ENCODE results near the gene UBASH3A. TPM values are rescaled to one million over a fixed set of nuclear protein-coding genes. Genes with fewer than 3 reads are reported as not detected.

The UBASH3A gene
- total RNA-seq (under 1 TPM in 5 of 7 donors, not detected in 2; 0.15 to 0.54 (median 0.24) TPM), polyA plus RNA-seq (under 1 TPM; 0.19 to 0.85 TPM)
- long read RNA-seq, donor 1: 0 reads
- long read RNA-seq, donor 2: 0 reads
- long read RNA-seq, donor 3: 0 reads

- Histone ChIP-seq H3K27me3 (no peaks in the 10 kb centered on the region), H3K36me3 (no peaks in the 10 kb centered on the region), H3K27ac (no peak within 1 kb of the TSS), H3K9me3 (no peaks in the 10 kb centered on the region), H3K4me3 (no peak within 1 kb of the TSS), H3K4me1 (ENCODE audit: insufficient read depth) (no peaks in the 10 kb centered on the region)
- TF ChIP-seq POLR2A (IDR thresholded peaks at IDR 0.05) (no peak), EP300 (IDR thresholded peaks at IDR 0.05) (no peak)
- TF ChIP-seq, protein P1, sequence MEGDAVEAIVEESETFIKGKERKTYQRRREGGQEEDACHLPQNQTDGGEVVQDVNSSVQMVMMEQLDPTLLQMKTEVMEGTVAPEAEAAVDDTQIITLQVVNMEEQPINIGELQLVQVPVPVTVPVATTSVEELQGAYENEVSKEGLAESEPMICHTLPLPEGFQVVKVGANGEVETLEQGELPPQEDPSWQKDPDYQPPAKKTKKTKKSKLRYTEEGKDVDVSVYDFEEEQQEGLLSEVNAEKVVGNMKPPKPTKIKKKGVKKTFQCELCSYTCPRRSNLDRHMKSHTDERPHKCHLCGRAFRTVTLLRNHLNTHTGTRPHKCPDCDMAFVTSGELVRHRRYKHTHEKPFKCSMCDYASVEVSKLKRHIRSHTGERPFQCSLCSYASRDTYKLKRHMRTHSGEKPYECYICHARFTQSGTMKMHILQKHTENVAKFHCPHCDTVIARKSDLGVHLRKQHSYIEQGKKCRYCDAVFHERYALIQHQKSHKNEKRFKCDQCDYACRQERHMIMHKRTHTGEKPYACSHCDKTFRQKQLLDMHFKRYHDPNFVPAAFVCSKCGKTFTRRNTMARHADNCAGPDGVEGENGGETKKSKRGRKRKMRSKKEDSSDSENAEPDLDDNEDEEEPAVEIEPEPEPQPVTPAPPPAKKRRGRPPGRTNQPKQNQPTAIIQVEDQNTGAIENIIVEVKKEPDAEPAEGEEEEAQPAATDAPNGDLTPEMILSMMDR (IDR thresholded peaks at IDR 0.05): no peak
- intact Hi-C loops (cut with DNase I): no loop called here
- no peak for DNase-seq
- WGBS, 3 donors: 31 to 41% (median 39%) methylated on average over 20 to 21 of the region's 21 CpGs
Observed at GRCh38 chr21:42403611-42404231, at the start of gene UBASH3A. TSS of gene UBASH3A (plus strand) at chr21:42403902. CDS start at chr21:42403946, 44 bp downstream.

DNA sequence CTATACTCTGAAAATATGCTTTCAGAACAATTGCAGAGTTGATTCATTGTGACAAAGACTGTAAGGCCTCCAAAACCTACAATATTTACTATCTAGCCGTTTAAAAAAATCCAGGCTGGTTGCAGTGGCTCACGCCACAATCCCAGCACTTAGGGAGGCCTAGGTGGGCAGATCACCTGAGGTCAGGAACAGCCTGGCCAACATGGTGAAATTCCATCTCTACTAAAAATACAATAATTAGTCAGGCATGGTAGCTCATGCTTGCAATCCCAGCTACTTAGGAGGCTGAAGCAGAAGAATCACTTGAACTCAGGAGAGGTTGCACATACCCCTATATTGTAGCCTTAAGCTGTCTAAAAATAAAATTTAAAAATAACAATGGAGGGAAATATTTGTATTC lies 47.7 kb upstream of the UBASH3A start:
- Histone ChIP-seq H3K27ac (no peak overlapping the region), H3K4me3 (no peak overlapping the region), H3K4me1 (ENCODE audit: insufficient read depth) (no peaks in the 10 kb centered on the region), H3K36me3 (no peaks in the 10 kb centered on the region), H3K9me3 (peaks cover 0 to 5% of the 10 kb centered on the region in 2 donors), H3K27me3 (no peaks in the 10 kb centered on the region)
- intact Hi-C loops (cut with DNase I): no loop called here
- DNase-seq: no peak
- TF ChIP-seq POLR2A (IDR thresholded peaks at IDR 0.05) (no peak), EP300 (IDR thresholded peaks at IDR 0.05) (no peak)
- TF ChIP-seq, protein P1 (IDR thresholded peaks at IDR 0.05): no peak
- 85 to 93% (median 86%) methylated on average over 2 of the region's 2 CpGs for WGBS, 3 donors

DNA sequence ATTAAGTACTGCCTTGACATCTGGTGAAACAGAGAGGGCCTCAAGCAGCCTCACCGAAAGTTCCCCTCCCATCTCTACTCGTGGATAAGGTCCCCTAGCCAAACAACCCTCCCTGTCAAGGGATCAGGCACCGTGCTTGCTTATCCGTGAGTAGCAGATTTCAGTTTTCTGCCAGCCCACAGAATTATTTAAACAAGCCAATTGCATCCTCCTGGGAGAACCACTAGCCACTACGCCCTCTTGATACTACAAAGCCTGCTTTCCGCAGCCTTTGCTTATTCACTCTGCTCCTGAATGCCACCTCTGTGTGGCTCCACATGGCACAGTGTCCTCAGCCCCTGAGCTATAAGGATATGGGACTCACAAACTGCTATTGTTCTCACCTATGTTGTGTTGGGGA lies 47.1 kb upstream of the UBASH3A start:
- no peak for DNase-seq
- Histone ChIP-seq H3K27me3 (no peaks in the 10 kb centered on the region), H3K27ac (no peak overlapping the region), H3K36me3 (no peaks in the 10 kb centered on the region), H3K9me3 (peaks cover 0 to 5% of the 10 kb centered on the region in 2 donors), H3K4me3 (no peak overlapping the region), H3K4me1 (ENCODE audit: insufficient read depth) (no peaks in the 10 kb centered on the region)
- TF ChIP-seq EP300 (IDR thresholded peaks at IDR 0.05) (no peak), POLR2A (IDR thresholded peaks at IDR 0.05) (no peak)
- TF ChIP-seq, protein P1 (IDR thresholded peaks at IDR 0.05): no peak
- intact Hi-C loops (cut with DNase I): no loop called here
- WGBS, 3 donors: 41 to 91% (median 46%) methylated on average over 6 of the region's 6 CpGs

- H3K27ac ChIP-seq: no peak overlapping the region
- WGBS, 3 donors: 66 to 73% (median 67%) methylated on average over 3 of the region's 3 CpGs
- intact Hi-C loops (cut with DNase I): no loop called here
- TF ChIP-seq POLR2A (IDR thresholded peaks at IDR 0.05): no peak
- TF ChIP-seq, protein P1 (IDR thresholded peaks at IDR 0.05): no peak
- TF ChIP-seq EP300 (IDR thresholded peaks at IDR 0.05): no peak
- peaks cover 0 to 5% of the 10 kb centered on the region in 2 donors for H3K9me3 ChIP-seq
- no peak for DNase-seq
- H3K27me3 ChIP-seq: no peaks in the 10 kb centered on the region
- H3K4me1 ChIP-seq (ENCODE audit: insufficient read depth): no peaks in the 10 kb centered on the region
- H3K4me3 ChIP-seq: no peak overlapping the region
- no peaks in the 10 kb centered on the region for H3K36me3 ChIP-seq
Observed at GRCh38 chr21:42357307-42357706, 46.4 kb upstream of the UBASH3A start.
